Heart left ventricle (tissue), 13 donors: Measurements from ENCODE around the gene HILPDA.

ENCODE experiments used
- POLR2A ChIP-seq, 2 donors: fragments of 450-650 bp; IDR thresholded peaks; one replicate each; pipeline ENCODE4 v1.6.1; 2017; ENCODE audit warnings: antibody characterized with exemption in 2 of 2, mild to moderate bottlenecking in 2 of 2, moderate library complexity in 2 of 2
- TF ChIP-seq, protein P1 (sequence below), 12 donors: fragments of 200-600 bp; sonication (generic) in 4 of 12; IDR thresholded peaks; one replicate each; pipeline versions ENCODE4 v1.5.0 to v1.8.0; 2018 to 2022; ENCODE audit warnings: antibody characterized with exemption in 12 of 12, mild to moderate bottlenecking in 5 of 12
- donor health status: ischemic (EF 13 %, LVEDD 7.1; RV severe dilation, severe dysfunction).
- donor health status: DM: no; HTN: yes; CAD: no.
- donor health status: DM: no; HTN: no; CAD: no.
- donor health status: ischemic (EF 25% LVEDD 6.9; RV normal size, moderate dysfunction).
- donor health status: ischemic (EF 25% LVEDD 5.7; RV mildly dilated, moderate dysfunction).
- donor health status: ischemic (EF 35%, LVEDD 5.7; RV mildly dilated, moderate dysfunction).
- donor health status: nonischemic (EF 11% LVEDD 7.7; RV severe dilation, severe dysfunction).
- donor health status: DM: yes; HTN: yes; CAD: no.
- donor health status: PGD.
- donor health status: ischemic (EF 29% LVEDD 5.4; RV normal size, mild dysfunction).
- donor health status: nonischemic (EF 23%, LVEDD 6.1; RV moderate dilation, normal function).

DNA sequence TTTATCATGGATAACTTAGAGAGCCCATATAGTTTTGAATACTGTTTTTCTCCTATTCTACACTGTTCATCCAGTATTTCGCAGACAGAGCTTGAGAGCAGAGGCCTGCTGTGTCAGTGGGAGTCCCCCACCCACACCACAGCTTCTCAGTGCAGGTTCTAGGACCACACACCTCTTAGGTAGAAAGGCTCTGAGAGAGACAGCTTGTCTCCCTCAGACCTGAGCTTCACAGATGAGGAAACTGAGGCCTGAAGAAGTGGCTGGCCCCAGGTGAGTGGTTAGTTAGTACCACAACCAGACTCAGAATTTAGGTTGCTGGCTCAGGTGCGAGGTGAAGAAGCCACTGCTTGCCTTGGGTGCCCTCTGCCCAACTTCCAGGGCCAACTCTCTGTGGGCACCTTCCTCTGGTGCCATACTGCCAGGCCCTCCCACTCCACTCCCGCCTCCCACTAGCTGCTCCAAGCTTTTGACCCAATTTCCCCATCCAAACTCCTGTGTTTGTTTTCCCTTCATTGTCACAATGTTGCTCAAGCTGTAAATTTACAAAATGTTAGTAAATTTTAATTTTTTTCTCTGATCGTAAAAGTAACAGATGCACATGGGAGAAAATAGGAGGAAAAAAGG, 7.6 kb upstream of the HILPDA start:
- TF ChIP-seq, protein P1, sequence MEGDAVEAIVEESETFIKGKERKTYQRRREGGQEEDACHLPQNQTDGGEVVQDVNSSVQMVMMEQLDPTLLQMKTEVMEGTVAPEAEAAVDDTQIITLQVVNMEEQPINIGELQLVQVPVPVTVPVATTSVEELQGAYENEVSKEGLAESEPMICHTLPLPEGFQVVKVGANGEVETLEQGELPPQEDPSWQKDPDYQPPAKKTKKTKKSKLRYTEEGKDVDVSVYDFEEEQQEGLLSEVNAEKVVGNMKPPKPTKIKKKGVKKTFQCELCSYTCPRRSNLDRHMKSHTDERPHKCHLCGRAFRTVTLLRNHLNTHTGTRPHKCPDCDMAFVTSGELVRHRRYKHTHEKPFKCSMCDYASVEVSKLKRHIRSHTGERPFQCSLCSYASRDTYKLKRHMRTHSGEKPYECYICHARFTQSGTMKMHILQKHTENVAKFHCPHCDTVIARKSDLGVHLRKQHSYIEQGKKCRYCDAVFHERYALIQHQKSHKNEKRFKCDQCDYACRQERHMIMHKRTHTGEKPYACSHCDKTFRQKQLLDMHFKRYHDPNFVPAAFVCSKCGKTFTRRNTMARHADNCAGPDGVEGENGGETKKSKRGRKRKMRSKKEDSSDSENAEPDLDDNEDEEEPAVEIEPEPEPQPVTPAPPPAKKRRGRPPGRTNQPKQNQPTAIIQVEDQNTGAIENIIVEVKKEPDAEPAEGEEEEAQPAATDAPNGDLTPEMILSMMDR (IDR thresholded peaks at IDR 0.05), result no peak
- TF ChIP-seq POLR2A (IDR thresholded peaks at IDR 0.05), result no peak
